ENCODE measurements around the gene CTIF.

DNA sequence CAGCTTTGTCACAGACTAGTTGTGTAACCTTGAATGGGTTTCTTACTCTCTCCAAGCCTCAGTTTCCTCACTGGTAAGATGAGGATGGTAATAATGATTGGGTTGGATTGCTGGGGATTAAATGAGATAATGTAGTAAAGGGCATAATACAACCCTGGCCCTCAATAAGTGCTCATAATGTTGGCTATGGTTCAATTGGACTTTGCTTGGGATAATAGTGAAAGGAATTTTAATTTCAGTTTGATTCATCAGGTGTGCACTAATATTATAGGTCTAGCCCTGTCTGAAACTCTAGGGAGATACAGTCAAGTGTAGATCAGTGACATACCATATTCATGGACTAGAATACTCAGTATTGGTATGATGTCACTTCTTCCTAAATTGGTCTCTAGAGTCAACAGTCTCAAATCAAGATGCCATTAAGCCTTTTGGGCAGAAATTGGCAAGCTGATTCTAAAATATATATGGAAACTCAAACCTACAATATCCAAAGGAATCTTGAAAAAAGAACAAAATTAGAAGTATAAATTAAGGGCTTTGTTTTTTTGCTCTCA, 250.5 kb downstream of the CTIF start:
- TF ChIP-seq, protein P1, sequence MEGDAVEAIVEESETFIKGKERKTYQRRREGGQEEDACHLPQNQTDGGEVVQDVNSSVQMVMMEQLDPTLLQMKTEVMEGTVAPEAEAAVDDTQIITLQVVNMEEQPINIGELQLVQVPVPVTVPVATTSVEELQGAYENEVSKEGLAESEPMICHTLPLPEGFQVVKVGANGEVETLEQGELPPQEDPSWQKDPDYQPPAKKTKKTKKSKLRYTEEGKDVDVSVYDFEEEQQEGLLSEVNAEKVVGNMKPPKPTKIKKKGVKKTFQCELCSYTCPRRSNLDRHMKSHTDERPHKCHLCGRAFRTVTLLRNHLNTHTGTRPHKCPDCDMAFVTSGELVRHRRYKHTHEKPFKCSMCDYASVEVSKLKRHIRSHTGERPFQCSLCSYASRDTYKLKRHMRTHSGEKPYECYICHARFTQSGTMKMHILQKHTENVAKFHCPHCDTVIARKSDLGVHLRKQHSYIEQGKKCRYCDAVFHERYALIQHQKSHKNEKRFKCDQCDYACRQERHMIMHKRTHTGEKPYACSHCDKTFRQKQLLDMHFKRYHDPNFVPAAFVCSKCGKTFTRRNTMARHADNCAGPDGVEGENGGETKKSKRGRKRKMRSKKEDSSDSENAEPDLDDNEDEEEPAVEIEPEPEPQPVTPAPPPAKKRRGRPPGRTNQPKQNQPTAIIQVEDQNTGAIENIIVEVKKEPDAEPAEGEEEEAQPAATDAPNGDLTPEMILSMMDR (IDR thresholded peaks at IDR 0.05): no peak
- TF ChIP-seq POLR2A (IDR thresholded peaks at IDR 0.05) (no peak), EP300 (IDR thresholded peaks at IDR 0.05) (no peak), POLR2AphosphoS5 (IDR thresholded peaks at IDR 0.05) (no peak)
